IPS-11a (cell line): ENCODE data around the gene PRPF31.
"Not testable (repeated sequence)": the region's sequence is repeated elsewhere in the genome, so short reads cannot be mapped to it uniquely, and the experiment has no call there.

Experiments
- H3K4me3 ChIP-seq: one replicate; pipeline ENCODE4 v1.5.1; 2013; ENCODE audit warnings: low read depth, low read length, control low read depth

The PRPF31 gene

DNA sequence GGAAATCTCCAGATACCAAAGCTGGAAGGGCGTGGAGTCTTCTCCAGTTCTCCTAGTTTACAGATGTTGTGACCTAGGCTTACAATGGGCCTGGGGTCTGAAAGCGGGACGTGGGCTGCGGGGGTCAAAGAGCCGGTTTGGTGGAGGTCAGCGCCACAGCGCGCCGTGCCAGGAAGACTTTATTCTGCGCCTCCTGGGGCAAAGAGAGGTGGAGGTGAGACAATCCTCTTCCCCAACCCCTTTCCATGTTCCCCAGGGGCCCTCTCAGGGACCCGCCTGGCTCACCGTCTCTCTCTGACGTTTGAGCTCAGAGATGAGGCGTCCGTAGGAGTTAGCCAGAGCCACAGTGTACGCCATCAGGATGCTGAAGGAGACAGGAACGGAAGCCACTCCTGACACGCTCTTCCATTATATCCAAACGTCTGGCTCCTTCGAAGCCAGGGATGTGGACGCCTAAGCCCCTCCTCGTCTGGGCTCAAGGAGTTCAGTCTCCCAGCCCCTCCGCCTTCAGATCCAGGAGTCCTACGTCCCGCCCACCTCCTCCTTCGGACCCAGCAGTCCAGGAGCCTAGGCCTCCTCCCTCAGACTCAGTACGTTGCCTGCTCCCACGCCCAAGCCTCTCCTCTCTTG is 44.7 kb downstream of the PRPF31 start:
- peak overlapping the region; percentile 73 for H3K4me3 ChIP-seq

DNA sequence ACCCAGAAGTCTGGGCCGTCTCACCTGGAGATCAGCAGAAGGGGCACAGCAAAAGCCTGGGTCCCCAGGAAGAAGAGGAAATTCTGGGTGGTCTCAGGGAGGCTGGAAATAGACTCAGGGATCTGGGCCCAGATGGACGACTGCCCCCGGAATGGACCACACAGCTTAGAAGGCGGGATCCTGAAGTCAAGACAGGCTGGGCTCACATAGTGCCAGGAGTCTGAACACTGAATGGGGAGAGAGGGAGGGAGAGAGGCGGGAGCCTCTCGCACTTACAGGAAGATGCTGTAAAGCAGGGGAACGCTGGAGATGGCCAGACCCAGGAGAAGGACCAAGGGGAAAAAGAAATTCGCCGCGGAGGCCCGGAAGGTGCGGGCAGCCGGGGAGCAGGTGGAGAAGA is 45.3 kb downstream of the PRPF31 start:
- H3K4me3 ChIP-seq = no peak overlapping the region

DNA sequence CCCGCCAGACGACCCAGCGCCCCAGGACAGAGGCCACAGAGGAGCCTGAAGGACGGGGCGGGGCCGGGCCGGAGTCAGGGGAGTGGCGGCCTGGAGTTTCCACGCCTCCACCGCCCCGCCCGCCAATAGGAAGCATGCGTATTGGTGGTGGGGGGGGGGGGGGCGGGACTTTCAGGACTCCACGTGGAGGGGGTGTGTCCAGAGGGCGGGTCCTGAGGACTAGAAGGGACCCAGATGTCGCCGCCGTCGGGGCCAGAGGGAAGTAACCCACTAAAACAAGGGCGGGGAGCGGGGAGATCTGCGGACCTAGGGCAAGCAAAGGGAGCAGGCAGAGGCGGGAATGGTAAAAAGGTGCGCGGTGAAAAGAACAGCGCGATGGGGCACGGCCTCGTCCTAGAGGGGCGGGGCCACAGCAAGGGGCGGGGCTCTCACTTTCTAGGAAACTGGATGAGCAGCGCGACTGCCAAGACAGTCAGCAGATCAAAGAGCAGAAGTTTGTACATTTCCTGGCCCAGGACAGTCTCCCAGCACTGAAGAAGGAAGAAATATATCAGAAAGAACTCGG is 46.8 kb downstream of the PRPF31 start:
- peak overlapping the region; percentile 45 for H3K4me3 ChIP-seq

DNA sequence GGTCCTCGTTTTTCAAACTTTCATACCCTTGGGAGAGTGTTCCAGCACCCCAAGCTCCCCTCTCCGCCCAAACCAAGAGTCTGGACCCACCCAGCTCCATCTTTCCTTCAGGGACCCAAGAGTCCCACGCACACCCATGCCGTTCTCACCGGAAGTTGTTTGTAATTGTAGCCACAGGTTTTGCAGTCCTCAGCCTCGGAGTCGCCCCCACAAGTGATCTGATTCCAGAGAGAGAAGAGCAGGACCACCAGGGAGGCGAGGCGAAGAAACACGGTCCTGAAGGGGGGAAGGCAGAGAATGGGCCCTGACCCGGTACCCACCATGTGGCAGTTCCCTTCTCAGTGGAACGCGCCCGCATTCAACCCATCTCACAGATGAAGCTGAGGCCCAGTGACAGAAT is 47.3 kb downstream of the PRPF31 start:
- peak overlapping the region; percentile 45 for H3K4me3 ChIP-seq

DNA sequence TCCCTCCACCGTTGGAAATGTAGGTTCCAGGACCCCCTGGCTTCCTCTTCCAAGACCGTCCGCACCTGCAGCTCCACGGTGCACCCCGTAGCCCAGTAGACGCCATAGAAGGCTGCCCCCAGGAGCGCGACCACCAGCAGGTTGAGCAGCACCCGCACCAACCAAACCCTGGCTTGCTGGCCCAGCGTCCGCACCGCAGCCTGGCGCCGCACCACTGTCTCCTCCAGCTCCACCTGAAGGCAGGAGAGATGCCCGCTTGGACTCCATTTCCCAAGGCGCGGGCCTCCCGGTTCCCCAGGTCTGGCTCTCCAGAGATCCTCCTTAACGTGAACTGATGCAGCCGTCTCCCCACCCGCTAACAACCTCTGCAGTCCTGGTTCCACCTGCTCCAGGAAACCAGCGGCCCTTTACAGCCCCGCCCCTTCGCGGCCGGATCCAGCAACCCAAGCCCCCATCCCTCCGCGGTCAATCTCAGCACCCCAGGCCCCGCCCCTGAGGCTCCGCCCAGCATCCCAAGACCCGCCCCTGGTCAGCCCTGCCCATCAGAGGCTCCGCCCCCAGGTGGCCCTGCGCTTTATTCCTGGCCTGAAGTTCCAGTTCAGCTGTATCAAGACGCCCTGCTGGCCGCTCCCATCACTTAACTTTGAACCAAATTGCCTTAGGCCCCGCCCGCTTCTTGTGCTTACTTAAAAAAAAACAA is 49.0 kb downstream of the PRPF31 start:
- peak overlapping the region; percentile 14 for H3K4me3 ChIP-seq

DNA sequence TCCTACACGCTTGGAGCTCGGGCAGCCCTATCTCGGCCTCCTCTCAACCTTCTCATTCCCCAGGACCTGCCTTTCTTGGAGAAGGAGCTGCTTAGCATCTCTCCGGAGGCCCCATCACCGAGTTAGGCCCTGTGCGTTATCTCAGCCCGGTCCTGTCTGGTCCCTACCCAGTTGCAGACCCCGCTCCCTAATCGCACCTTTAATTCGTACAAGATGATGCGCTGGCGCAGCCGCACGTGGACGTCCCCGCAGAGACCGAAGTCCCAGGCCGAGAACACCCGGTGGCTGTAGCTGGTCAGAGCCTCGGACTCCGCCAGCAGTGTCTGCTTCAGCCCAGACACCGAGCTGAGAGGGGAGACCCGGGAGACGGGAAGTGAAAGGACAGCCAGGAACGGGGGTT is 49.7 kb downstream of the PRPF31 start:
- H3K4me3 ChIP-seq = no peak overlapping the region

DNA sequence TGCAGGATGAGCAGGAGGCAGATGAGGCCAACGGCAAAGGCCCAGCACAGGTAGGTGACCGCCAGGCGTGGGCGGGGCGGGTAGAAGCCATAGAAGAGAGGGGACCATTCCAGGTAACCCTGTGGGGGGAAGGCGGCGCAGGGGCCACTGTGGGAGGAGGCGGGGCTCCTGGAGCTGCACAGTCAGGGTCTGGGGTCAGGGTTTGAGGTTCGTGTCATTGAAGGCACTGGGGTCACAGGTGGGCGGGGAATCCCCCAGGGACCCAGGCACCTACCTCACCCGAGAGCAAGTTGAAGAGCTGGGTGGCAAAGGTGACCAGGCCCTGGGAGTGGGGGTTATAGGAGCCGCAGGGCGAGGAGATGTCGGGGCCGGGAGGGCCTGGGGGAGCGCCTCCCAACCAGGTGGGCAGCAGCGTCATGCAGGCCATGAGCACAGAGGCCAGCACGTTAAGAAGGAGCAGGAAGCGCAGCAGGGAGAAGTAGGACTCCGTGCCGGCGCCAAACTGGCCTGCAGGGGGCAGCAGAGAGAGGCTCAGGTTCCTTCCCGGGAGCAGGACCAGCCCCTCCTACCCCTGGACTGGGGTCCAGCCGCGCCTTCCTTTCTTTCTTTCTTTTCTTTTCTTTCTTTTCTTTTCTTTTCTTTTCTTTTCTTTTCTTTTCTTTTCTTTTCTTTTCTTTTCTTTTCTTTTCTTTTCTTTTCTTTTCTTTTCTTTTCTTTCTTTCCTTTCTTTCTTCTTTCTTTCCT is 52.8 kb downstream of the PRPF31 start:
- no peak overlapping the region for H3K4me3 ChIP-seq

DNA sequence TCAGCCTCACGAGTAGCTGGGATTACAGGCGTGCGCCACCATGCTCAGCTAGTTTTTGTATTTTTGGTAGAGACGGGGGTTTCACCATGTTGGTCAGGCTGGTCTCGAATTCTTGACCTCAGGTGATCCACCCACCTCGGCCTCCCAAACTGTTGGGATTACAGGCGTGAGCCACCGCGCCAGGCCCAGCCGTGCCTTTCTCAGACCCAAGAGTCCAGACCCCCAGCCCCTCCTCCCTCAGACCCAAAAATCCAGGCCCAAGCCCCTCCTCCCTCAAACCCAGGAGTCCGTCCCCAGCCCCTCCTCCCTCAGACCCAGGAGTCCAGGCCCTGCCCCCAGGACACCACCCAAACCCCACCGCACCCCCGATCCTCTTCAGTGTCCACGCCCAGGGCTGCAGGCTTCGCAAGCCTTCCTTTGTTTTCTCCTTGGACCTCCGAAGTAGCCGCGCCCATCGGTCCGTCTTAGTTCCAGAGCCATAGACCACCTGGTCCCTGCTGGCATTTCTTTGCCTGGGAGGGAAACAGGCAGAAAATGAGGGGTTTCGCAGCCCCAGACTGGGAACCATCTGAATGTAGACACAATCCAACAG is 53.7 kb downstream of the PRPF31 start:
- no peak overlapping the region for H3K4me3 ChIP-seq

DNA sequence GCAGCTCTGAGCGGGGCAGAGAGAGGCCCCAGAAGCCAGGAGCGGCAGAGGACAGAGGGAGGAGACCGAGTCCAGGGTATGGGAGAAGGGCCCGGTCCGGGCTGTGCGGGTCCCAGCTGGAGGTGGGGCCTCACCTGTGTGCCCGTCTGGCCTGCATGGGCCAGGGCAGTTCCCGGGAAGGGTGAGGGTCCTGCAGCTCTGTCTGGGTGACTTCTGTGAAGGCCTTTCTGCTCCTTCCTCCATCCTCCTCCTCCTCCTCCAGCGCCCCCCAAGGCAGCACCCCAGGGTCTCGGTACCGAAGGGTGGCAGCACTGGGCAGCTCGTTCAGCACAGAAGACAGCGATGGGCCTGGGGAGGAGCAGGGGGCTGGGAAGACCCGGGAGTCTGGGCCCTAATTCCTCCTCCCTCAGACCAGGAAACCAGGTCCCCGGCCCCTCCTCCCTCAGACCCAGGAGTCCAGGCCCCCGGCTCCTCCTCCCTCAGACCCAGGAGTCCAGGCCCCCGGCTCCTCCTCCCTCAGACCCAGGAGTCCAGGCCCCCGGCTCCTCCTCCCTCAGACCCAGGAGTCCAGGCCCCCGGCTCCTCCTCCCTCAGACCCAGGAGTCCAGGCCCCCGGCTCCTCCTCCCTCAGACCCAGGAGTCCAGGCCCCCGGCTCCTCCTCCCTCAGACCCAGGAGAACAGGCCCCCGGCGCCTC is 56.3 kb downstream of the PRPF31 start:
- H3K4me3 ChIP-seq = not testable (repeated sequence)

DNA sequence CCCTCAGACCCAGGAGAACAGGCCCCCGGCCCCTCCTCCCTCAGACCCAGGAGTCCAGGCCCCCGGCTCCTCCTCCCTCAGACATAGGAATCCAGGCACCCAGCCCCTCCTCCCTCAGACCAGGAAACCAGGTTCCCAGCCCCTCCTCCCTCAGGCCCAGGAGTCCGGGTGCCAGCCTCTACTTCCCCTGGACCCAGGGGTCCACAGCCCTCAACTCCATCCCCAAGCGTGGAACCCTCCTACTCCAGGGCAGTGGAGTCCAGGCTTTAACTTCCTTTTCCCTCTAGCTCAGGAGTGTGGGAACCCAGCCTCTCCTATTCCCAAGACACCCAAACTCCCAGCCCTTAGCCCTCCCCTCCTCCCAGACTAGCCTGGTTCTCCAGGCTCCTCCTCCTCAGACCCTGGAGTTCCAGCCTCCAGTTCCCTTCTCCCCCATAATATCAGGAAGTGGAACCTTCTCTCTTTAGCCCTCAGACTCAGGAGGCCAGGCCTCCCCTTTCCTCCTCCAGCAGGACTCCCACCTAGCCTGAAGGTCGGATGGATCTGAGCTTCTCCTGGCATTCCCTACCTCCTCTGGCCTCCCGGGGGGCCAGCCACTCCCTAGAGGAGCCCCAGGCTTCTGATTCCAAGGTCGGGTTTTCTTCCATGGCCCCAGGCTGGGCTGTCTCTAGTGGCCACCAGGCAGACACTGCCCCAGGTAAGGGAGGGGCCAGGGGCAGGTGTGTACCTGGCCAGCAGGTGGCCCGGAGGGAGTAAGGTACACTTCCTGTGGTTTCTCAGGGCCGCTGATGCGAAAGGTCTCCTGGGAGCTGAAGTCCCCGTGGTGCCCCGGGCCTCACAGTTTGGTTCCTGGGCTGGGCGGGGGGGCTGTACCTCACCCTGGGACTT is 57.2 kb downstream of the PRPF31 start, which contains the start of gene TMC4:
Gene TMC4, minus strand, starts transcription at position 690 of the 888 bp plus-strand sequence. Its CDS starts 43 bp downstream, at position 647.
- peak within 1 kb of the TSS; percentile 29 for H3K4me3 ChIP-seq

DNA sequence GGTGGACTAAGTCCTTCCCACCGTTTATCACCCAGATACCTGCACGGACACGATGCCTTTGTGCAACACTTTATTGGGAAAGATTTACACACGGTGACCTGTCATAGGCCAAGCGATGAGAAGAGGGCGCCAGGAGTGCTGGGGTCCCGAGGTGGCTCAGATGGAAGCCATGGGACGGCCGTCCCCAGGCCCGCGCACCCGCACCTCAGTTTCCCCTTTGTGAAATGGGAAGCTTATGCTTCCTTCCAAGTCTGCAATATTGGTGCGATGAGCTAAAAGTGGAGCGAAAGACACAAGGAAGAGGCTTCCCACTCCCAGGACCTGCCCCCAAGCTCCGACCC is 57.8 kb downstream of the PRPF31 start:
- no peak overlapping the region for H3K4me3 ChIP-seq

DNA sequence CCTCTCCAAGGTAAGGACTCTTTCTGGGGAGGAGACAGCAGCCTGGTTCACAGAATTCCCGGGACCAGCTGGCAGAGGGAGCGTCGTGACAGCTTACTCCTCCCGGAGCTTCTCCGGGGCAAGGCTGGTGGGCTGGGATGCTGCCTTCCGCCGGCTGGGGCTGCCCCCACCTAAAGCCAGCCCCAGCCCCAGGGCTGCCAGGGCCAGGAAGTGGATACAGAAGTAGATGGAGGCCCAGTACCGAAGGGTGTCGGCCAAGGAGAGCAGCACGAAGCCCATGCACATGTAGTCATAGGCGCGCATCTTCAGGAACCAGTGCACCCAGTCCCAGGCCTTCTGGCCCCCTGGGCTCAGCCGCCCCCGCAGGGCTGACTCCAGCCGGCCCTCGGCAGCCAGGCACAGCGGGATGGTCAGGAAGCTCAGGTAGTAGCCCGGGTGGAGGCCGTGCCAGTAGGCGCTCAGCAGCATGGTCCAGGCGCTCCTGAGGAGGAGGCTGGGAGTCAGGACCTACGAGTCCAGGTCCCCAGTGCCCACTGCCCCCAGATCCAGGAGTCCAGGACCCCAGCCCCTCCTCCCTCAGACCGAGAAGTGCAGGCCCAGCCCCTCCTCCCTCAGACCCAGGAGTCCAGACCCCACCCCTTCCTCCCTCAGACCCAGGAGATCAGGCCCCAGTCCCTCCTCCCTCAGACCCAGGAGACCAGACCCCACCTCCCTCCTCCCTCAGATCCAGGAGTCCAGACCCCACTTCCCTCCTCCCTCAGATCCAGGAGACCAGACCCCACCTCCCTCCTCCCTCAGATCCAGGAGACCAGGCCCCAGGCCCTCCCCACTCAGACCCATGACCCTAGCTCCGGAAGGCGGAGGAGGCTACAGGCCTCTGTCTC is 58.6 kb downstream of the PRPF31 start:
- H3K4me3 ChIP-seq = no peak overlapping the region

DNA sequence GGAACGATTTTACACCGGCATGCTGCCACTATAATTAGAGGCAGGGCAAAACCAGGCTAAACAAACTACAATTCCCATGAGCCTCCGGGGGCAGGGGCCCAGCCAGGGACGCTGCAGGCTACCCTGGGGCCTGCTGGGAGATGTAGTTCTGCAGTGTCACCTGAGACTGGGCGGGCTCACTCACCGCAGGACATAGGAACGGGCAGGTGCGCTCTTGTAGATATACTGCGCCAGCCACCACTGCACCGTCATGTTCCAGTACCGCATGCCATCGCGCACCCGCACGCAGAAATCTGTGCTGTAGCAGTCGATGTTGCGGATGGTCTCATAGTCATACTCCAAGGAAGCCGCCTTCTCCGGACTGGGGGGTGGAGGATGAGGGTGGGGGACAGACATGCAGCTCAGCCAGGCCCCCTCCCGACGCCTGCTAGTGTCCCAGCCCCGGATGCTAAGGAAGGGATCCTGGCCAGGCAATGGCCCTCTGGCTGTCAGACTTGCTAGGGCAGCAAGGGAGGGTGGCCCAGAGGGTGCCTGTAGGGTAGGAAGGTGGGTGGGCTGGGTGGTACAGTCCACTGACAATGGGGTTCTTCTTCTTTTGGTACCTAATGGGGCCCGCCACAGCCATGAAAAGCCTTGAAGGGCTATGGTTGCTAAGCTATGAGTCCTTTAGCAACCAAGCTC is 63.2 kb downstream of the PRPF31 start:
- H3K4me3 ChIP-seq = no peak overlapping the region

DNA sequence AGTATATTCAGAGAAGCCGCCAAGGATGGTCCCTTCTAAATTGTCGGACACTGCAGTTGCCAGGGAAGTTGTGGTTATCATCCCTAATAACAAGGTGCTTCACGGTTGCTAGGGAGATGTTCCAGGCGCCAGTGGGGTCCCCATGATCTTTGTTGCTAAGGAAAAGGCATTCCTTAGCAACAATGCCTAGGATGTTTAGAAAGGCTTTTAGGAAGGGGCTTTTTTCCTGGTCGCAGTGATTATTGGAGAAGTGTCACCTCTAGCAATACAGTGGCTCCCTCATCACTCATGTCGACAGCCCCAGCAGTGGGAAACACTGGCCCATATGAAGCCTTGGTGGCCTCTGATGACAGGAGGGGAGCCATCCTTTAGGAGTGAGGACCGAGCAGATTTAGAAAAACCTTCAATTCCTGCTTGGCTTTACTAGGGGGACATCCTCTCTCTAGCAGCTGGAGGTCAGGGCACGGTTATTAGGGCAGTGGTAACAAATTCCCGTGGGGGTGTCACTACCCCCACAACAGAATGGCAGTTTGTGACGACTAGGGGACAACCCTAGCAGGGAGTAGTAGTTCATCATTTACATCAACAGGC is 63.8 kb downstream of the PRPF31 start:
- H3K4me3 ChIP-seq = no peak overlapping the region

DNA sequence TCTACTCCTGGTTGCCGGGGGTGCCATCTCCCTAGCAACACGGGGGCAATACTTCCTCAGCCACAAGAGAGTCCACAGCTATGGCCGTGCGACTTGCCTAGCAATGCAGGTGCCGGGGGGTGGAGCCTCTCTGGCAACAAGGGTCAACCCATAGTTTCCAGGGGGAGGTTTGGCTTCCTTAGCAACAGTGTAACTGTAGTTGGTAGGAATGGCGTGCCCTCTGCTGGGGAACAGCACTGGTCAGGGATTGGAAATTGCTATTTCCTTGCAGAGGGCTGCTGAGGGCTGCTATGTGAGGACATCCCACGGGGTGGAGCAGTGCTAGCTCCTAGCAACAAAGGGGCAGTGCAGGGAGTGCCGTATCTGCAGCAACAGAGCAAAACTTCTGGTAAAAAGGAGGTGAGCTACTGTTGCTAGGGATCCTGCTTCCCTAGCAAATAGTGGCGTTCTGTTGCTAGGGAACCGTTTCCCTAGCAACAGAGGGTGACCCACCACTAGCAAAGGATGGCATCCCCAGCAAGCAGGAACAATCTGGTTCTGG is 64.4 kb downstream of the PRPF31 start:
- no peak overlapping the region for H3K4me3 ChIP-seq

DNA sequence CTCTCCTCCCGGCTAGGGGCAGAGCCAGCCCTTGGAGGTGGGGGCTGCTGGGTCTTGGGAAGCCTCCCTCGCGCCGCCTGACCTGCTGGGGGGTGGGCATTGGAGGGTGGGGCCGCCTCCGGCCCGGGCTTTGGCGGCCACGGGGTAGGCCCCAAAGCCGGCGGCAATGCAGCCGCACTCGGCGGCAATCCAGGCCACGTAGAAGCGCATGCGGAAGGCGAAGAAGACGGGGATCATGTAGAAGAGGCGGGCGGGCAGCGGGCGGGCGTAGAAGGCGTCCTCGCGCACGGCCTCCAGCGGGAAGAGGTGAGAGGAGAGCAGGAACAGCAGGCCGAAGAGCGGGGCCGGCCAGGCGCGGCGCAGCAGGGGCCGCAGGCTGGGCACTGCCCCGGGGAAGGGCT is 65.1 kb downstream of the PRPF31 start:
- no peak overlapping the region for H3K4me3 ChIP-seq
